HG02759 (cell line): Measurements from ENCODE around the gene PCDH1.
A peak's percentile ranks its signal among the peaks of the same experiment; 100 is the strongest.
"Not testable (repeated sequence)": the region's sequence is repeated elsewhere in the genome, so short reads cannot be mapped to it uniquely, and the experiment has no call there.

Source experiments
- ATAC-seq: cut with Tn5 transposase; IDR thresholded peaks from one replicate; pipeline ENCODE4 v1.9.1; 2021; ENCODE audit warnings: mild to moderate bottlenecking, moderate library complexity; ENCODE audit not compliant: unreplicated experiment

The PCDH1 gene

DNA sequence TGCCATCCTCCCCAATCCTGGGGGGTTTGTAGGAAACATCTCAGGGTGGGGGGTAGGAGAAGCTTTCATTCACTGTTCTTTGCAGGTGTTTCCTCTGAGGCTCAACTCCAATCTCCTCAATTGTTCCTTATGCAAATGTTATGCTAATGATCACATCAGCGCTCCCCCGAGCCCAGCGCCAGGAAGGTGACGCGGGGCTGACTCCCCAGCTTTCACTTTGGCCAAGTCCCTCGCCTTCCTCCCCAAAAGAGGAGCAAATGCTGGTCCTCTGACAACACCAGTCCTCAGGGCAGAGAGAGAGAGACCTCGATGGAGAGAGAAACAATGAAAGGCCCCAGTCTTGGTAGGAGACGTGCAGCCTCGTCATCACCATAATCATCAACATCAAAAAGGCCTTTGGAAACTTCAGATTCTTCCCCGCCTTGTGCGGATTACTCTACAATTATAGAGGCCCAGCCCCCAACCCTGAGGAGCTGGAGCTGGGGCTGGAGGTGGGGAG lies 39.1 kb downstream of the PCDH1 start:
- no peak for ATAC-seq

DNA sequence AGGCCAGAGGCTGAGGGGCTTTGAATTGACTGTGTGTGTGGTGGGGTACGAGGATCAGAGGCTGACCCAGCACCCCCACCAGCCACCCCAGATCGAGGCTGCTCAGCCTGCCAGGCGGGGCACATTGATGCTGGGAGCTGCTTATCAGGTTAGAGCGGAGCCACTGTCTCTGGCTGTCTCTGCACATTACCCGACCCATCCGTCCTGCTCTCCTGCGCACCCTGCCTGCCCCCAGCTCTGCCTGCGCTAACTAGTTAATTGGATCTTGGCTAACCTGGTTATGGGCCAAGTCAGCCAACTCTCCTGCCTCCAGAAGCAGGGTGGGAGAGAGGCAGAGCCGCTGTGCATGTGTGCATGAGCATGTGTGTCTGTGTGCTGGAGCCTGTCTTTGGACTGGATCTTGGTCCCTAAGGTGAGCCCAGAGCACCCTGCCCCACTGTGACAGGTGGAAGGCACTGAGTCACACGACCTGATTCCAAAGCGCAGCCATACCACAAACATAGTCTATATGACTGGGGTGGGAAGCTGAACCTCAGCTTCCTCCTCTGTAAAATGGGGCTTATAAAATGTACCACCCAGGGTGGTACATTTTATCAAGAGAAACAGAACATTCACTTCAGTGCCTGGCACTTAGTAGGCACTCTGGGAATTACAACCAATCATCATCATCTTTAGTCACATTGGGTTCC lies 39.7 kb downstream of the PCDH1 start:
- ATAC-seq: no peak

DNA sequence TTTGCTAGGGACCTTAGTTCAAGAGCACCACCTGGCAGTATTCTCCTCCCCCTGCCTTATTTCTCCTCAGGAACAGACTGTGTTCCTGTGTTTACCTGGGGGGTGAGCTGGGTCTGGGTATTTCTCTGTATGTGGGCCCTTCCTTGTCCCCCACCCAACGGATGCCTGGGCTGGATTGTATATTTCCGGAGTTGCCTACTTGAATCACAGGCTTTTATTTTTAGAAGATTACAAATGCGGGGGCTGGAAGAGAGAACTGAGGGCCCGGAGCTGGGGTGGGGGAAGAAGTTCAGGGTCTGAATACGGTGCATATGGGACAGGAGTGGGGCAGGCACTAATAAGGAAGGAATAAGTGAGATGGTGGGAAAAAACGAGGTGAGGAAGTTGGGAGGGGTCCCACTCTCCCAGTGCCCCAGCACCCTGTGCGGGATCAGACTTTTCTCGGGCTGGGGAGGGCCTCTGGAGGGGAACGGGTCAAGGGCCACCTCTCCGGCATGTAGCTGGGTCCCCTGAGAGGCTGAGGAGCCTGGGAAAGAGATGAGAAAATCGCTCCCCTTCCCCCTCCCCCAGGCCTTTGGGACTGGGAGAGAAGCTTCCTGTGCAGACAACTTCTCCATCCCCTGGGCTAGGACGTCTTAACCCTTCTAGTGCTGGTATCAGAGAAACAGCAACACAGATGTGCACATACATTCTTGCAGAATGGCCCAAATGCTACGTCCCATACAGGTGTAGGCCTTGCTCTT lies 42.1 kb downstream of the PCDH1 start:
- no peak for ATAC-seq

DNA sequence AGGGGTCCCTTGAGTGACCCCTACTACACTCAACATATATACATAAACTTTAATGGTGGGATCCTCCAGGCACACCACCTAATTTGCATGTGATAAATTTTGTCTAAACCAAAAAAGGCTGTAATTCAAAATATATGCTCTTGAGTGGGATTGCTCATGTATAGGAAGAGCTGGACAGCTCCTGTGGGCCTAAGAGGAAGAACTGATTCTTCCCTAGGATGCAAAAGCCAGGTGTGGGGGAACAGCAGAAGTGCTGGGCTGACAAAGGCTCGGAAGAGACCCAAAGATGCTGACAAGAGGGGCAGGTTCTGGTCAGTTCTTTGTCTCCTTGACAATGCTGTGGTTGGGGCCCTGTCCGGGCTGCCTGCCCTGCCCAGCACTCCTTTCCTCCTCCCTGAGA lies 43.9 kb downstream of the PCDH1 start:
- no peak for ATAC-seq

DNA sequence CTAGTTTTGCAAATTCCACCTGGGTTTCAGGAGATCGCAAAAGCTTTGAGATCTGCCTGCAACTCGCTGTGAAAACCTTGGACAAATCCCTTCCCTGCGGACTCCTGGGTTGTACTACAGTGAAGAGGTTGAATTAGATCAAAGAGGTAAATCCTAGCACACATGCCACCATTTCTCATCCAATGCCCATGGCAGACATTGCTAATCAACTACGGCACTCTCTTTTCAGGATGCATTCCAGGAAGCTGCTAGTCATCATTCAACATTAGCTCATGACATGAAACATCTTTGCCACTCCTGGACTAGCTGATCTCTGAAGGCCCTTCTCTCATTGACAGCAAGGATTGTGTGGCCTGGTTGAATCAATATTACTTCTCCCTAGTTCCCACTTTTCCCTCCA lies 46.1 kb downstream of the PCDH1 start:
- no peak for ATAC-seq

DNA sequence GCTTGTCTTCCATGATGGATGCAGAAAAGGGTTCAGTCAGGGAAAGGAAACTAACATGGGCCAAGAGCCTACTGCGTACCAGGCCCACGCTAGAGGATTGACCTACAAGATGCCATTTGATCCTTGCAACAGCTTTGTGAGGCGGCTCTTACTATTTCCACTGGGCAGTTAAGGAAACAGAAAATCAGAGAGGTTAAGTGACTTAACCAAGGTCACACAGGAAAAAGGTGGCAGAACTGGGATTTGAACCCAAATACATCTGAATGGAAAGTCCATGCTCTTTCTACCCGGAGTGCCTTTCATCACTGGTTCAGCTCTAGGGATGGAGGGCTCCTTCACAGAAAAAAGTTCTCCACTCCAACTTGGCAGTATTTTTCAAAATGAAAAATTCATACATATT lies 50.0 kb downstream of the PCDH1 start:
- no peak for ATAC-seq

DNA sequence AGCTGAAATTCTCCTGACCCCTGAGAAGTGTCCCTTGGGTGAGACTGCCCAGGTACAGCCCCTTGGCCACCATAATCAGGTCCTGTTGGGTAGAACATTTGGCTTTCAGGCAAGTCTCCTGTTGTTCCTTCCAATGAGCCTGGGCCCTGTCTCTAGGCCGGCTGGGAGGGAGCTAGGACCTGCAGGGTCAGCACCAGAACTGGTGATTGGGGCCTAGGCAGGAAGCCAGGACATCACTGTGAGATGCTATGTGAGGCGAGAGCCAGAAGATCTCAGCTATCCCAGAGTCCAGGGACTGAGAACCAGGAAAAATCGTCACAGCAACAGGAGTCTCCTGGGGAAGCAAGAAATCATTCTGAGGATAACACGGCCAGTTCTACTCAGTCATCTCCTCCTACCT lies 51.5 kb downstream of the PCDH1 start:
- no peak for ATAC-seq

DNA sequence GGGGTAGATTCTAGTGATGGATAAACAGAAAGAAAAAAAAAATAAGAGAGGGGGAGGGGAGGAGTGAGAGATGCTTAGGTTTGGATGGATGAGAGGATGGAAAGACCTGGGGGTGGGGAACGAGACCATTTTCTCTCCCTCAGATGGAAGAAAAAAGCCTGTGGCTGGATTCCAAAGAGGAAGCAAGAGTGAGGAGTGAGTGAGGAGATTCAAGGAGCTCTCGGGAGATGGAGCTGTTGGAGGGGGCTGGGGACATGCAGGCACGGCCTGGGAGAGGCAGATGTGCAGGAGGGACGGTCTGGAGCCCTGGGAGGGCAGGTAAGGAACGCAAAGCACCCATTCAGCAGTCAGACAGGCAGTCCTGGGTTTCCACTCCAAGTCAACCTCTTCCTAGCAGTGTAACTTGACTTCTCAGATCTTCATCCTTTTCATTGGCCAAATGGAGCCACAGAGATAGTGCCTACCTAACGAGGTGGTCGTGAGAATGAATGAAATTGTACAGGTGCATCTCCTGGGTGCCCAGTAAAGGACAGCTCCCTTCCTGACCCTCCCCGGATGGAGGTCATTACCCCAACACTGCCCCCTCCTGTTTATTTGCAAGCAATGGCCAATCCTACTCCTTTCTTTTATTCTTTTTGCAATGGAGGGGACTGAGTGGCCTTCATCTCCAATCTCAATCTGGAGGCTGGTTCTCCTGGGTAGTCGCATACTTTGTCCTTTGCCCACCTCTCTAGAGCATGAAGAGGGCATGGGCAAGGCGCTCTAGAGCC lies 52.2 kb downstream of the PCDH1 start:
- no peak for ATAC-seq

DNA sequence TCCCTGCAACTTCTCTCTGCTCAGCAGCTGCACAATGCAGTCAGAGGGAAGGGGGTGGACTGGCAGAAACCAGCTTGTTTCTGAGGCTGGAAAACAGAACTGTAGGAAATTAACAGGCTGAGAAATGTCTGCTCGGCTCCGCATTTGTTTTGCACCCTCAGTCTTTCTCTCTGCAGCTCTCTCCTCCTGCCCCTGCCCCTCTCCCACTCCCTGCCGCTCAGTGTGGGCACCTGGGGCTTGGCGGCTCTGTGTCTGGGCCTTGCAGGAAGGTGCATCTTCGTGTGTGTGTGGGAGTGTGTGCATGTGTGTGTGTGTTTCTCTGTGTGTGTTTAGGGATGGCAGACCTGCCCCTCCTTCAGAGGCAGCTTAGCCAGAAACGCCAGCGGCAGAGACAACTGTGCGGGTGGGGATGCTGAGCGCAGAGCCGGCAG lies 53.0 kb downstream of the PCDH1 start:
- ATAC-seq: no peak

DNA sequence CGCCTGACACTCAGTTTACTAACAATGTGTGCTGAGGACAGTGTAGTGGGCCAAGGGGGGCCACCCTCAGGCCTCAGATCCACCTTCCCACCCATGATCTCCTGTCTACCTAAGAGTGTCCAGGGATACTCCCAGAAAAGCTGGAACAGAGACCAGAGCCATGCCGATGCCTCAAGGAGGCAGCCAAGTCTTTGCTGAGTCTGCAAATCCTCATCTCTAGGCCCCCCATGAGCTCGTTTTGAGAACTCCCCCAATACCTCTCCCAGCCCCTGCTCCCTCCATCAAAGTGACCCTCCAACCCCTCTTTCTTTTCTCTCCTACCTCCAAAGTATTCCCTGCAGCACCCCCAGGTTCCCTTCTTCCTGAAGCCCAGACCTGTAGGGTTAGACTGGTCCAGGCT lies 53.5 kb downstream of the PCDH1 start:
- ATAC-seq: no peak

DNA sequence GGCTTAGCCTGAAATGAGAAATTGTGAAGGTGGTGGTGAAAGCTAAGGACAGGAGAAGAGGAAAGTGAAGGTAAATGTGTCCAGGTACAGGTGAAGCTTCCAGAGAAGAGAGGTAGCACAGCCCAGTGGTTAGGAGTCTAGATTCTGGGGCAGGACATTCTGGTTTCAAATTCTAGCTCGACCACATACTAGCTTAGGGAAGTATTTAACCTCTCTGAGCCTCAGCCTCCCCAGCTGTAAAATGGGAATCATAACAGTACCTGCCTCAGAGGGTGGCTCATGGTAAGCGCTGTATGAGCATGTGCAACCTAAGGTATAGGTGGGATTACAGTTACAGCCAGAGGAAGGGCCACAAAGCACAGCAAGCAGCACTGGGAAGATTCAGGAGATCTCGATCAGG lies 55.2 kb downstream of the PCDH1 start:
- no peak for ATAC-seq

DNA sequence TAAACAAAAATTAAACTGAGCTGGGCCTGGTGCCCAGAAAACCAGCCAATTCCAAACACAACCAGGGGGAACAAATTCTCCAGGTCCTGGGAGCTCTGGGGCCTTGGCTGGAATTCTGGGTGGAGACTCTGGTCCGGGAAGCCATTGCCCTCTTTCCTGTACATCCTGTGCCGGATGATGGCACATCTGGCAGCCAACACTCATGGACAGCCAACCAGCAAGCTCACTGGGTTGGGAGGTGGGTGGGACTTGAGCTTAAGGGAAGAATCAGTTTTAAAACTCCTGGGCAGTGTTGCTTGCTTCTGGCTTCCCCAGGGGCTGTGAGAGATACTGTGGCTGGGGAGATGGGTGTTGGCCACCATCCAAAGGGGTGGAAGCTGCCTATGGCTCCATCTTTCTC lies 56.1 kb downstream of the PCDH1 start:
- no peak for ATAC-seq

DNA sequence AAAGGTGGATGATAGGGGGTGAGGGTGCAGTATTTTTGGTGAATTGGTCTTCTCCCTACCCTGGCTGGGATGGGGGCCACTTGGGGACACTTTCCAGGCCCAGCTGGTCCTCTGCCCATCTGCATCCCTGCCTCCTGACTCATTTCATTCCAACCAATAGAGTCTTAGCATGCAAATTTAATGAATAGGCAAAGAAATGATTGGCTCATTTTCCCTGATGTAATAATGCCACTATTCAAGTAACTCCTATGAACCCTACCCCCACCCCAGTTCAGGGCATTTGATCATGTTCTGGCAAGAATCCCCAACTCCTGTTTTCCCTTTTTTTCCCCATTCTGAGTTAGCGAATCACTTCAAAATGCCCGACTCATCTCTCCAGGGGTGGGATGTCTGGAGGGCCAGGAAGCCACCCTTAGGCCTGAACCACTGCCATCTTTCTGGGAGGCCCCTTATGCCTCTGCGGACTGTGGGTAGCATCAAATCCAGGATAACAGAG lies 56.7 kb downstream of the PCDH1 start:
- ATAC-seq: no peak

DNA sequence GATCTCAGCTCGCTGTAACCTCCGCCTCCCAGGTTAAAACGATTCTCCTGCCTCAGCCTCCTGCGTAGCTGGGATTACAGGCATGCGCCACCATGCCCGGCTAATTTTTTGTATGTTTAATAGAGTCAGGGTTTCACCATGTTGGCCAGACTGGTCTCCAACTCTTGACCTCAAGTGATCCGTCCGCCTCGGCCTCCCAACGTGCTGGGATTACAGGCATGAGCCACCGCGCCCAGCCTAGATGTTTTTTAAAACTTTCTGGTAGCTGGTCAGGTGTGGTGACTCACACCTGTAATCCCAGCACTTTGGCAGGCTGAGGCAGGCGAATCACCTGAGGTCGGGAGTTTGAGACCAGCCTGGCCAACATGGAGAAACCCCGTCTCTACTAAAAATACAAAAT lies 57.5 kb downstream of the PCDH1 start:
- not testable (repeated sequence) for ATAC-seq

DNA sequence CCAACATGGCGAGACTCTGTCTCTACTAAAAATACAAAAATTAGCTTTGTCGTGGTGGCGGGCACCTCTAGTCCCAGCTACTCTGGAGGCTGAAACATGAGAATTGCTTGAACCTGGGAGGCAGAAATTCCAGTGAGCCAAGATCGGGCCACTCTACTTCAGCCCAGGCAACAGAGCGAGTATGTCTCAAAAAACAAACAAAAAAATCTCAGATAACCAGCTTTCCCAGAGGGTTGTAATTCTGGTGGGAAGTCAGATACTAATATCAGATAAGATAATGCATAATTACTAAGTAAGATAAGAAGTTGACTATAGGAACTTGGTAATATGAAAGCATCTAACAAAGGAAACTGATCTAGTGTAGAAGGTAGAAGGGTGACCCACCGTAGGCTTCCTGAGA lies 60.6 kb downstream of the PCDH1 start:
- no peak for ATAC-seq

DNA sequence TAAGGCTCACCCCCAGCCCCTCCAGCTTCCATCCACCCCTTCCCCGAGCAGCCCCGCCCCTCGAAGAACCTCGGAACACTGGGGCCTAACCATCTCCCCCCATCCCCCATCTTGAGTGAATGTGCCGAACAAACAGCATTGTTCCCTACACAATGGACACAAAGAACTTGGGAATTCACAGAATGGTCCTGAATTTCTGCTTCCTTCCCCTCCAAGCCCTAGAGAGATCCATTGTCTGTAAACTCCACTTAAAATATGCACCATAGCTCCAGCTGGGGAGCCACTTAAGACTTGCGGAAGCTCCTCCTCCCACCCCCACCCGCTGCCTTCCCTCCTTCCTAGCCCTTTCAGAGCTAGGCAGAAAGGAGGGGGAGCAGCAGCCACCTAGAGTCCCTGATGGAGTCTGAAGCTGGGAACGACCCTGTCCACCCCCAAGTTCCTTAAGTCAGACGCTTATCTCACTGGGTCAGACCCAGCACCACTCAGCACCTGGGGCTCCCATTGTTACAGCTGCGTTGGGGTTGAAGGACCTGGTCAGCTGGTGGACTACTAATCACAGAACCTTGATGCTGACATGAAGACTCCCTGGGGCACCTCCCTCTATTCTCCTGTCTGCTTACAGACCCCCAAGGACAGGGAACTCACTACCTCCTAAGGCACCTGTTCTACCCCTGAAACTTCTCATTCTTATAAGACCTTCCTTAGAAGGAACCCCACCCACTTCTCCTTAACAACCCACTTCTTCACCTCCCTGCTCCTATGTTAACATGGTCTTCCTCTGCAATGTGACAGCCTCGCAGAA lies 61.4 kb downstream of the PCDH1 start:
- no peak for ATAC-seq

DNA sequence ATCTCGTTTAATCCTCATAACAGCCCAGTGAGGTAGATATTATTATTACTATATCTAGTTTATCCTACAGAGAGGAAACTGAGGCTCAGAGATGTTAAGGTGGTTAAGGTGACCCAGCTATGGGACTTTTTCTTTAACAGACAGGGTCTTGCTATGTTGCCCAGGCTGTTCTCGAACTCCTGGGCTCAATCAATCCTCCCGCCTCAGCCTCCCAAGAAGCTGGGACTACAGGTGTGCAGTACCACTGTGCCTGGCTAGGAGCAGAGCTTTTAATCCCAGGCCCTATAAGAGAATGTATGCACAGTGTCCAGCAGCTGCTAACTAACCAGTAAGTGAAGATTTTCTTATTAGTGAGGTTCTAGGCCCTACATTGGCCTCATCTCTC lies 62.4 kb downstream of the PCDH1 start:
- ATAC-seq: no peak

DNA sequence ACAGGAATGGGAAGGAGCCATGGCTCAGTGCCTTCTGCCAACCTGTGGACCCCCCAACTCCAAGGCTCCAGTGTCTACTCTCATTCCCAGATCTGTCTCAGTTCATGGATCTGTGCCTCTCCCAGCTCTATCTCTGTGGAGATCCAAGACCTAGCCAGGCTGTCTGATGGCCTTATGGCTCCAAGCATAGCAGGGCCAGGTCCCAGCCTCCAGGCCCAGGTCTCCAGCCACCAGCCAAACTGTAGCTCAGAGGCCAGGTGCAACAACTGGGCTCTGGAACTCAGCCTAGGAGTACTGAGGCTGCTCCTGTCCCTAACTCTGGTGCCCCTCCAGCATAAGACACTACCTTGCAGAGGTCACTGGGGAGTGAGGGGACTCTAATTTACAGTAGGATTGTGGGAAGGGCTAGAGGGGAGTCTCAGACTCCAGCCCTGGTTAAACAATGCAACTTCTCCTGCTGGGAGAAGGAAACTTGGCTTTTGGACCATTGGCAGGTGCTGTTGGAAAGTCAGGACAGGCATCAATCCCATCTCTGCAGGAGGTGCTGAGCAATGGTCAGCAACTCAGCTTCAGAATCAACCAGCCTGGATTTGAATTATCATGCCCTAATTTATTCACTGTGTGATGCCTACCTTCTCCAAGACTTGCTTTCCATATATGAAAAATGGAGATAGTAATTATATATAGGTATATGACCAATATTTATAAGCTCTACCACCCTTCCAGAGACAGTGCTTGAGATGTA lies 63.0 kb downstream of the PCDH1 start:
- no peak for ATAC-seq

DNA sequence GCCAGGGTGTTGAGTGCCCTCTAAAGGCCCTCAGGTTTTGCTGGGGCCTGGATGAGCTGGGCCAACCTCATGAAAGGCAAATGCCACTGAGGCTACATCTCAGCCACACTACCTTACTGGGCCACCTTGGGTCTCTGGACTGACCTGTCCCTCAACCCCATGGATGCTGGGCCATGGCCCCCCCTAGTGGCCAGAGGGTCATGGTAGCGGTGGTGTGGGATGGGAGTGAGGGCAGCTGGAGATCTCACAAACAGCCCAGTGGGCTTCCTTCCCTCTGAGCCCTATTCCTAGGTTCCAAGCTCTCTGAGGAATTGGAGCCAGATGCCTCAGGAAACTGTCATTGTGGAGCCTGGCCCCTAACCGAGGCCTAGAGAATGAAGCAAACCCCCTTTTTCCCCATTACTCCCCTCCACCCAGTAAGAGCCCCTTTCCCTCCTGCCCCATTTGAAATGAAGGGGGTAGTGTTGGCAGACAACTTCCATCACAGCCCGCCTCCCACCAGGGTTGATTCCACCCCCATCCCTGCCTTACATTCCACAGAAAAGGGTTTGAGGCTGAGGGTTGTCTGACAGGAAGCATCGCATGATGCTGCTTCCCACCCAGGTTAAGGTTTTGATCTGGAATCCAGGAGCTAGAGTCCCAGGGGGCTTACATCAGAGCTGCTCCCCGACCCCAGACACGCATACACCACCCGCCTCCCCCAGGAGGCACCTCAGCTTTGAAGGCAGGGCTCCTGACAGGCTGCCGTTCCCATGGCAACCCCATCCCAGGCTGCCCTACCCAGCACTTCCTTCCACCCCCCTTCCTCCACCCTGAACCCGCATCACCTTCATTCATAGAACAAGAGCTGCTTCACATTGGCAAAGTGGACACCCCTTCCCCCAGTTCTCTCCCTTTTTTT lies 63.9 kb downstream of the PCDH1 start:
- ATAC-seq: peak; percentile 58
